Hepatocyte (in vitro differentiated cells): ENCODE measurements around the gene GMNN.

ENCODE experiments used
- EZH2 ChIP-seq: fragments of 200-600 bp; sonication (generic); IDR thresholded peaks from 2 replicates; pipeline ENCODE4 v1.6.1; 2016; ENCODE audit warnings: antibody characterized with exemption, mild to moderate bottlenecking, borderline replicate concordance
- TF ChIP-seq, protein P1 (sequence below): fragments of 200-600 bp; sonication (generic); IDR thresholded peaks from 2 replicates; pipeline ENCODE4 v1.5.1; 2016; ENCODE audit warnings: antibody characterized with exemption, mild to moderate bottlenecking; ENCODE audit not compliant: poor library complexity

DNA sequence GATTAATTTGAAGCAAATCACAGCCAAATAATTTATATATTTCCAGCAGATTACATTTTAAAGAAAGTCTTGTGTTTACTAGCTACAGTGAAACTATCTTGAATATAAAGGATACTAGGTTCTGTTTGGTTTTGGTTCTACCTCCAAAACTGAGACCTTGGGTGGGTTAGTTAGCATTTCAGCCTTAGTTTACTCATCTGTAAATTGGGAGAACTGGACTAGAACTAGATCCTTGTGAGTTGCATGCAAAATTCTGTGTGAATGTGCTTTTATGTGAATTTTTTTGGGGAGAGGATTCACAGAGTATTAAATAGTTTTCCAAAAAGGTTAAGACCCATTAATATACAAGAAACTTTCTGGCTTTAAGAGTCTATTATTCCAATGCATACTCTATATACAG, 4.1 kb downstream of the GMNN start:
- TF ChIP-seq, protein P1, sequence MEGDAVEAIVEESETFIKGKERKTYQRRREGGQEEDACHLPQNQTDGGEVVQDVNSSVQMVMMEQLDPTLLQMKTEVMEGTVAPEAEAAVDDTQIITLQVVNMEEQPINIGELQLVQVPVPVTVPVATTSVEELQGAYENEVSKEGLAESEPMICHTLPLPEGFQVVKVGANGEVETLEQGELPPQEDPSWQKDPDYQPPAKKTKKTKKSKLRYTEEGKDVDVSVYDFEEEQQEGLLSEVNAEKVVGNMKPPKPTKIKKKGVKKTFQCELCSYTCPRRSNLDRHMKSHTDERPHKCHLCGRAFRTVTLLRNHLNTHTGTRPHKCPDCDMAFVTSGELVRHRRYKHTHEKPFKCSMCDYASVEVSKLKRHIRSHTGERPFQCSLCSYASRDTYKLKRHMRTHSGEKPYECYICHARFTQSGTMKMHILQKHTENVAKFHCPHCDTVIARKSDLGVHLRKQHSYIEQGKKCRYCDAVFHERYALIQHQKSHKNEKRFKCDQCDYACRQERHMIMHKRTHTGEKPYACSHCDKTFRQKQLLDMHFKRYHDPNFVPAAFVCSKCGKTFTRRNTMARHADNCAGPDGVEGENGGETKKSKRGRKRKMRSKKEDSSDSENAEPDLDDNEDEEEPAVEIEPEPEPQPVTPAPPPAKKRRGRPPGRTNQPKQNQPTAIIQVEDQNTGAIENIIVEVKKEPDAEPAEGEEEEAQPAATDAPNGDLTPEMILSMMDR, result no peak
- TF ChIP-seq EZH2, result no peak
